Prostate gland (tissue), 2 donors: ENCODE data around the gene BPIFB6. TPM values are rescaled to one million over a fixed set of nuclear protein-coding genes. Genes with fewer than 3 reads are reported as not detected.

Experiments
- DNase-seq: peaks from one replicate; pipeline ENCODE4 v3.0.0-alpha.2; 2019; ENCODE audit warnings: low spot score
- H3K27ac ChIP-seq, 2 donors: fragments of 200-600 bp; sonication (generic); 2 replicates each; pipeline ENCODE4 v1.5.1; 2017 to 2019
- H3K27me3 ChIP-seq: fragments of 200-600 bp; sonication (generic); replicated peaks from 2 replicates; pipeline ENCODE4 v1.5.1; 2019; ENCODE audit not compliant: insufficient read depth
- H3K36me3 ChIP-seq, 2 donors: fragments of 200-600 bp; sonication (generic); 1 replicate in 1 of 2; 2 replicates in 1 of 2; pipeline versions ENCODE4 v1.5.1 to v1.8.1; 2017 to 2019
- H3K4me1 ChIP-seq: fragments of 200-600 bp; sonication (generic); replicated peaks from 2 replicates; pipeline ENCODE4 v1.5.1; 2019
- H3K4me3 ChIP-seq, 2 donors: fragments of 200-600 bp; sonication (generic); 2 replicates each; pipeline ENCODE4 v1.5.1; 2017 to 2019
- H3K9me3 ChIP-seq: fragments of 200-600 bp; sonication (generic); 2 replicates; pipeline ENCODE4 v1.5.1; 2017
- POLR2A ChIP-seq: fragments of 450-650 bp; IDR thresholded peaks from one replicate; pipeline ENCODE4 v1.6.1; 2016; ENCODE audit warnings: antibody characterized with exemption, mild to moderate bottlenecking
- POLR2AphosphoS5 ChIP-seq: sonication (generic); formaldehyde crosslinking; IDR thresholded peaks from one replicate; pipeline ENCODE4 v1.6.1; 2017; ENCODE audit warnings: antibody characterized with exemption
- WGBS: methylation state at CpG from one replicate; pipeline ENCODE4 v1.1.5; 2018; 5-methylcytosine and 5-hydroxymethylcytosine counted together
- intact Hi-C: fragments of 100-400 bp; cut with DNase I; formaldehyde crosslinking; loops from one replicate; pipeline ENCODE4 v1.14.2; 2022
- total RNA-seq, 2 donors: library from RNA; depleted of rRNA; stranded (reverse); fragments of >200 nt; gene quantifications; one replicate each; pipeline ENCODE4 v1.1.0, GENCODE V29; 2016
- TF ChIP-seq, protein P1 (sequence below), 4 experiments: fragments of 200-600 bp in 2 of 4; fragments of 450-650 bp in 2 of 4; sonication (generic) in 2 of 4; IDR thresholded peaks; 1 replicate in 3 of 4; 2 replicates in 1 of 4; pipeline ENCODE4 v1.5.1; 2016 to 2019; ENCODE audit warnings: antibody characterized with exemption in 4 of 4, mild to moderate bottlenecking in 2 of 4, moderate library complexity in 2 of 4

Gene BPIFB6
- total RNA-seq, 2 donors from 2014 or later: not detected

DNA sequence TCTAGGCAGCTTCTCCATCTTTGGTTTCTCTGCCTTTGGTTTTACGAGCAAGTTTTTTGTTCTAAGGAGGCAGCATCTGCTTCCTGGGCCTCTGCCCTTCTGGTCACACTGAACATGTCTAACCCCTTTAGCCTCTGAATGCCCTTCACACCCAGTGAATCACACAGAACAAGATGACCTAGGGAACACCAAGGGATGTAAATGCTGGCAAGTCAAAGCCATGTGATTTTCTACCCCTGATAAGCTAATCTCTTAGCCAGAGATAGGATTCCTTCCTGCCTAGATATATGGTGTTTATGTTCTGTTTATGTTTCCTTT is 7.2 kb upstream of the BPIFB6 start:
- H3K27me3 ChIP-seq: no peaks in the 10 kb centered on the region
- DNase-seq: no peak
- no peak overlapping the region for H3K27ac ChIP-seq
- no peaks in the 10 kb centered on the region for H3K4me1 ChIP-seq
- no peaks in the 10 kb centered on the region for H3K9me3 ChIP-seq
- H3K4me3 ChIP-seq: no peak overlapping the region
- H3K36me3 ChIP-seq: no peaks in the 10 kb centered on the region
- intact Hi-C loops: no loop called here
- WGBS: 81% methylated on average over 1 of the region's 1 CpG
- TF ChIP-seq, protein P1, sequence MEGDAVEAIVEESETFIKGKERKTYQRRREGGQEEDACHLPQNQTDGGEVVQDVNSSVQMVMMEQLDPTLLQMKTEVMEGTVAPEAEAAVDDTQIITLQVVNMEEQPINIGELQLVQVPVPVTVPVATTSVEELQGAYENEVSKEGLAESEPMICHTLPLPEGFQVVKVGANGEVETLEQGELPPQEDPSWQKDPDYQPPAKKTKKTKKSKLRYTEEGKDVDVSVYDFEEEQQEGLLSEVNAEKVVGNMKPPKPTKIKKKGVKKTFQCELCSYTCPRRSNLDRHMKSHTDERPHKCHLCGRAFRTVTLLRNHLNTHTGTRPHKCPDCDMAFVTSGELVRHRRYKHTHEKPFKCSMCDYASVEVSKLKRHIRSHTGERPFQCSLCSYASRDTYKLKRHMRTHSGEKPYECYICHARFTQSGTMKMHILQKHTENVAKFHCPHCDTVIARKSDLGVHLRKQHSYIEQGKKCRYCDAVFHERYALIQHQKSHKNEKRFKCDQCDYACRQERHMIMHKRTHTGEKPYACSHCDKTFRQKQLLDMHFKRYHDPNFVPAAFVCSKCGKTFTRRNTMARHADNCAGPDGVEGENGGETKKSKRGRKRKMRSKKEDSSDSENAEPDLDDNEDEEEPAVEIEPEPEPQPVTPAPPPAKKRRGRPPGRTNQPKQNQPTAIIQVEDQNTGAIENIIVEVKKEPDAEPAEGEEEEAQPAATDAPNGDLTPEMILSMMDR (IDR thresholded peaks at IDR 0.05): no peak
- TF ChIP-seq POLR2AphosphoS5 (no peak), POLR2A (no peak)

DNA sequence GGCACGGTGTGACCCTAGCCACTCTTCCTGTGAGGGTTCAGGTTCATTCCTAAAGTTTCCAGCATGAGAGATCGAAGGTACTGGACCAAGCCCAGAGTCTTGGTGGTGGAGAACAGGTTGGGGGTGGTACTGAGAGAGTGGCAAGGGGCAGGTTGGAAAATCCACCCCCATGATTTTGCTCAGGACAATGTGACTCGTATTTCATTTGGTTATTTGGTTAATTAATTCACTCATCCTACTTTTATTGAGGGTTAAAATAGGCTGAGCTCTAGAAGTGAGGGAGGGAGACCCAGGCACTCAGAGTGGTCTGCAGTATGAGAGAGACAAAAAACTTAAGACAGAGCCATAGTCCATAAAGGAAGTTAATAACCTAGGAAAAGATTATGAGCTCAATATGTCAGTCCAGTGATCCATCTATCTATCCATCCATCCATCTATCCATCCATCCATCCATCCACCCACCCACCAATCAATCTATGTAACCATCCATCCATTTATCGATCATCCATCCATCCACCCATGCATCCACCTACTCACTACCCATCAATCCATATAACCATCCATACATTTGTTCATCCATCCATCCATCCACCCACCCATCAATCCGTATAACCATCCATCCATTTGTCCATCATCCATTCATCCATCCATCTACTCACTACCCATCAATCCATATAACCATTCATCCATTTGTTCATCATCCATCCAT is 6.7 kb upstream of the BPIFB6 start:
- 69% methylated on average over 5 of the region's 5 CpGs for WGBS
- TF ChIP-seq POLR2AphosphoS5 (no peak), POLR2A (no peak)
- TF ChIP-seq, protein P1 (IDR thresholded peaks at IDR 0.05): no peak
- no peaks in the 10 kb centered on the region for H3K9me3 ChIP-seq
- intact Hi-C loops: no loop called here
- no peaks in the 10 kb centered on the region for H3K4me1 ChIP-seq
- no peaks in the 10 kb centered on the region for H3K36me3 ChIP-seq
- DNase-seq: no peak
- no peak overlapping the region for H3K27ac ChIP-seq
- no peak overlapping the region for H3K4me3 ChIP-seq
- no peaks in the 10 kb centered on the region for H3K27me3 ChIP-seq

DNA sequence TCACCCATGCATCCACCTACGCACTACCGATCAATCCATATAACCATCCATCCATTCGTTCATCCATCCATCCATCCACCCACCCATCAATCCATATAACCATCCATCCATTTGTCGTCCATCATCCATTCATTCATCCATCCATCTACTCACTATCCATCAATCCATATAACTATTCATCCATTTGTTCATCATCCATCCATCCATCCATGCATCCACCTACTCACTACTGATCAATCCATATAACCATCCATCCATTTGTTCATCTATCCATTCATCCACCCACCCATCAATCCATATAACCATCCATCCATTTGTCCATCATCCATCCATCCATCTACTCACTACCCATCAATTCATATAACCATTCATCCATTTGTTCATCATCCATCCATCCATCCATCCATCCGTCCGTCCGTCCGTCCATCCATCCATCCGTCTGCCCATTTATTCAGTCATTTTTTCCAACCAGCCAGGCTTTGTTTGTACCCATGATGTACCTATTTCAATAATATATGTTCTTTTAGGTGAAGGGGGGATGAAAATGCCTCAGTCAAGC is 6.1 kb upstream of the BPIFB6 start:
- Histone ChIP-seq H3K27ac (no peak overlapping the region), H3K4me3 (no peak overlapping the region), H3K4me1 (no peaks in the 10 kb centered on the region), H3K36me3 (no peaks in the 10 kb centered on the region), H3K9me3 (no peaks in the 10 kb centered on the region), H3K27me3 (no peaks in the 10 kb centered on the region)
- intact Hi-C loops: no loop called here
- DNase-seq: no peak
- TF ChIP-seq, protein P1 (IDR thresholded peaks at IDR 0.05): no peak
- no peak for TF ChIP-seq POLR2AphosphoS5
- no peak for TF ChIP-seq POLR2A
- WGBS: 88% methylated on average over 9 of the region's 9 CpGs

DNA sequence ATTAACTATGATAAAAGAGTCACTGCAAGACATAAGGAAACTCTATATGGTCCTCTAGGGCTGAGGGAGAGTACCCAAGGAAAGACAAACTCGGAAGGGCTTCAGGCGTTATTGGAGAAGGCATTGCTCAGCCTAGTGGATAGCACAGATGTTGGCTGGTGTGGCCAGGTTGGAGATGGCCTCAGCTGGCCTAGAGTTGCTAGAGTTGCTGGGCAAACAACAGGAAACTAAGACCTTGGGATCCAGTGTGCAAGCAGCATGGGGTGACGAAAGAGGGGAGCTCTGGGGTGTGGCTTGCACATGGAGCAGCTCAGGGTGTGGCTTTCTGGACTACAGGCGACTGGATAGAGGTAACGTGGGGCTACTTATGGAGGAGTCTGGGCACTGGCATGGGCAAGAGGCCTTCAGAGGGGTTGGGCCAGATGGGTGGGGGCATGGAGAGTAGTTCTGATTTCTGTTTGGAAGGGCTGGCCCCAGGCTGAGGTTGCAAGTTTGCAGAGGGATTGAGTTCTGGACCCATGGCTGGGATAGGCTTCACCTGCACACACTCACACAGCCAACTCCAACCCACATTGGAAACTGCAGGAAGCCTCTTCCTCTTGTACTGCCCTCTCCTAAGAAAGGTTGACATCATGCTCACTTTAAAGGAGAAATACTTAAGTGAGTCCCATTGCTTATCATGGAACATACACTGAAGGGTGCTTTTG is 5.2 kb upstream of the BPIFB6 start:
- intact Hi-C loops: no loop called here
- H3K27ac ChIP-seq: no peak overlapping the region
- TF ChIP-seq POLR2A (no peak), POLR2AphosphoS5 (no peak)
- no peaks in the 10 kb centered on the region for H3K36me3 ChIP-seq
- DNase-seq: no peak
- 61% methylated on average over 5 of the region's 5 CpGs for WGBS
- H3K27me3 ChIP-seq: no peaks in the 10 kb centered on the region
- H3K9me3 ChIP-seq: no peaks in the 10 kb centered on the region
- H3K4me3 ChIP-seq: no peak overlapping the region
- H3K4me1 ChIP-seq: no peaks in the 10 kb centered on the region

DNA sequence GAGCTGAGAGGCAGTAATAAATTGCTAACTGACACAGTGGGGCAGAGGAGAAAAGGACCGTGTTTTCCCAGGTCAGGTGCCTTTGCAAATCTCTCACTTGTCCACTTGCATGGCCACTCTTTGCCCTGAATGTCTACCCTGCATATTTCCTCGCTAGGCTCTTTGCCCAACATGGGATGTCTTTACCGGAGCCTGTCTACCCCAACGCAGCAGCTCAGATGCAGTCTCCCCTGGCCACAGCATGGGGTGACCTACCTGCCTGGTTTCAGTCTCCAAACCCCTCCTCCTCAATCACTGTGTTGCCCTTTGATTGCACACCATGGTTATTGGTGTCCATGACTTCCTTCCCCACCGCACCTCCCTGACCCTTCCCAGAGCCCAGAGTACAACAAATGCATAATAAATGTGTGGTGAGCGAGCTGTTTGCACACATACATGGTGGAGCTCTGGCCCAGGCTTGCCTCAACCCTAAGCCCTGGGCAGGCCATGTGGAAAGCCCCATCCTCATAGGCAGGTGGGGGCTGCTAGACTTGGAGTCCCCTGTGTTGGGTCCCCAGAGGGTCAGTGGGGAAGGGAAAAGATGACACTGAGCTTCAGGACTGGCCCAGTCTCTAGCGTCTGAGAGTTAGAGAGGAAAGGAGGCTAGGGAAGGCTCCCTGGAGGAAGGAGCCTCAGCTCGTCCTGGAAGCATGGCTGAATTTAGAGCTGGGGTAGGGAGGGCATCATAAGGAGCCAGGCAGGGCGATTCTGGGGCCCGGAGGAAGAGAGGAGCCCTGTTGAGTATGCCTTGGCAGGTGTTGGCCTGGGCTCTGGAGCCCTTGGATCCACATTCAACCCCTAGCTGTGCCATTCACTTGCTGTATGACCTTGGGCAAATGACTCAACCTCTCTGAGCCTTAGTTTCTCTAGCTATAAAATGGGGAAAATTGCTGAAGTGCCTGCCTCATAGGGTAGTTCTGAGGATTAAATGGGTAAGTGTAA is 4.4 kb upstream of the BPIFB6 start:
- H3K27ac ChIP-seq: no peak overlapping the region
- H3K4me1 ChIP-seq: no peaks in the 10 kb centered on the region
- no peaks in the 10 kb centered on the region for H3K36me3 ChIP-seq
- intact Hi-C loops: no loop called here
- no peaks in the 10 kb centered on the region for H3K27me3 ChIP-seq
- no peak for DNase-seq
- WGBS: 73% methylated on average over 10 of the region's 10 CpGs
- H3K9me3 ChIP-seq: no peaks in the 10 kb centered on the region
- H3K4me3 ChIP-seq: no peak overlapping the region
- TF ChIP-seq POLR2A: no peak
- TF ChIP-seq POLR2AphosphoS5: no peak
- TF ChIP-seq, protein P1 (IDR thresholded peaks at IDR 0.05): no peak
